IPS DF 6.9 (cell line): Measurements from ENCODE around the gene HOXA9.

Experiments used
- DNase-seq: peaks from one replicate; pipeline ENCODE4 v3.0.0-alpha.2; 2013; ENCODE audit warnings: low read depth, low spot score
- H3K27ac ChIP-seq: one replicate; pipeline ENCODE4 v1.5.1; 2013; ENCODE audit warnings: low read length, control low read depth
- H3K27me3 ChIP-seq: 2 replicates; pipeline ENCODE4 v1.6.1; 2013; ENCODE audit warnings: mild to moderate bottlenecking, low read length; ENCODE audit not compliant: control insufficient read depth, insufficient read depth
- H3K36me3 ChIP-seq: 2 replicates; pipeline ENCODE4 v1.6.1; 2013; ENCODE audit warnings: low read length; ENCODE audit not compliant: control insufficient read depth, insufficient read depth
- H3K4me1 ChIP-seq: 2 replicates; pipeline ENCODE4 v1.6.1; 2013; ENCODE audit warnings: low read length; ENCODE audit not compliant: control insufficient read depth, insufficient read depth
- H3K4me3 ChIP-seq: 2 replicates; pipeline ENCODE4 v1.5.1; 2013; ENCODE audit warnings: mild to moderate bottlenecking, low read length
- H3K9me3 ChIP-seq: 2 replicates; pipeline ENCODE4 v1.6.1; 2013; ENCODE audit warnings: low read length, inconsistent platforms; ENCODE audit not compliant: control insufficient read depth, insufficient read depth
- WGBS: extraction: QIAGEN DNeasy Blood & Tissue Kit; methylation state at CpG from one replicate; pipeline ENCODE4 v1.1.7; 2013; ENCODE audit warnings: mixed read lengths, missing lambda C conversion rate; ENCODE audit not compliant: insufficient read length, insufficient coverage; 5-methylcytosine and 5-hydroxymethylcytosine counted together

The HOXA9 gene

DNA sequence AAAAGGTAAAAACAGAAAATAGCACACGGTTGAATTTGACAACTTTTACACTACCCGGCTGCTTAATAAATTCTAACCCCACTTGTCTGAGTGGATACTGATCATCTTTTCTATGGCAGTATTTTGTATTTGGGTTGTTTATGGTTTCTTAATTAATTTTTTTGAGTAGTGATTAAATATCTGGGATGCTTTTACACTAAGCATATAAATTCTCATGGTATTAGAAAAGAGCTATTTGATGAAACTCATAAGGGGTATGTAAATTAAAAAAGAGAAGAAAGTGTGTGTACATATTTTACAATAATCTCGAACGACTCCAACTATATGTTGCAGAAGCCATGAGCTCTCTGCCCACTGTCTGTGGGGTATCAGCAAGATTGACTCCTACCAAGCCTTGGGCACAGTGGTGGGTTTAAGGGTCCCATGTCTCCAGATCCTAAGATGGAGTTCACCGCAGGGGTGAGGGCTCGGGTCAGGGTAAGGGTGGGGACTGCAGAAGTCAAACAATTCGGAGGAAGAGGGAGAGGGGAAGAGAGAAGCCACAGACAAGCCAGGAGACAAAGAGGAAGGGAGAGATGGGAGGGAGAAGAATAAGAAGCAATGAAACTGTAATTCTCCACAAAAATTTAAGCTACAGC, 42.1 kb upstream of the HOXA9 start:
- no CpG with 5 or more reads among the region's 7 CpGs for WGBS
- H3K4me1 ChIP-seq, result no peaks in the 10 kb centered on the region
- DNase-seq, result no peak
- H3K36me3 ChIP-seq, result no peaks in the 10 kb centered on the region
- no peak overlapping the region for H3K27ac ChIP-seq
- H3K27me3 ChIP-seq, result peaks cover 97% of the 10 kb centered on the region
- H3K4me3 ChIP-seq, result no peak overlapping the region
- no peaks in the 10 kb centered on the region for H3K9me3 ChIP-seq

DNA sequence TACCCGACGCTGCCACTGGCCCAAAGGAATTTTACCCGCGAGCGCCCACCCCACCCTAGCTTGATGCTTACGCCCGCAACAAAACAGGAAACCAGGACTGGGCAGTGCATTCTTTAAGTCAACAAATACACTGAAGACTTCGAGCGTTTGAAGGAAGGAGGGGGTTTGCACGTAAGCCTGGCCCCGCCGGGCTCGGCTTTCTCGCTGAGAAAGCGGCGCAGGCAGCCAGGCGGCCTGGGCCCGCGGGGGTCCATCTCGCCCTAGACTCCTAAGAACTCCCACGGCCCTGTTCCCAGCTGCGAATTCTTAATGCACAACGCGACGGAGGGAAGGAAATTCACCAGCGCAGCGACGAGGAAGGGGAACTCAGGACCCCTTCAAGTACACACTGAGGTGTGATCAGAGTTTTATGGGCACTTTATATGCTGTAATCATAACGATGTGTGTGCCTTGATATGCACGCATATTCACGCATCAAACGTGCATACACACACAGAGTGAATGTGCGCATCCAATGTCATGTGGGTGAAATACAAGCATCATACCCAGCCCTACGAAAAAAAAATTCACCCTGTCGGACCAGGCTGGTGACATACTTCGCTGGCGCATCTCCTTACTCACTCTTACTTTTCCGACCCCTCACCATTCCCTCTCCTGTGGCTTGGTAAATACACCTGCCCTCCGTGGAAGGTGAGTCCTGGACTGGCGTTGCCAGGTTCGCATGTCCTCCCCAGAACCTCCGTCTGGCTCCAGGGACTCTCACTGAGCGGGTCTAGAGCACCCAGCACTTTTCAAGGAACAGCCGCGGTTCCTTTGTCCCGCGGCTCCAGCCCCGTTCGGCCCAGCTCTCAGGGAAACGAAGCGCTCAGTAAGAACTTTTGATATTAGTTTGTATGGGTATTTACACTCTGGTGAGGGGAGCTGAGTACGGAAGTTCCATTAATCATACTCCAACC, 40.3 kb upstream of the HOXA9 start:
- H3K36me3 ChIP-seq, result no peaks in the 10 kb centered on the region
- no CpG with 5 or more reads among the region's 52 CpGs for WGBS

DNA sequence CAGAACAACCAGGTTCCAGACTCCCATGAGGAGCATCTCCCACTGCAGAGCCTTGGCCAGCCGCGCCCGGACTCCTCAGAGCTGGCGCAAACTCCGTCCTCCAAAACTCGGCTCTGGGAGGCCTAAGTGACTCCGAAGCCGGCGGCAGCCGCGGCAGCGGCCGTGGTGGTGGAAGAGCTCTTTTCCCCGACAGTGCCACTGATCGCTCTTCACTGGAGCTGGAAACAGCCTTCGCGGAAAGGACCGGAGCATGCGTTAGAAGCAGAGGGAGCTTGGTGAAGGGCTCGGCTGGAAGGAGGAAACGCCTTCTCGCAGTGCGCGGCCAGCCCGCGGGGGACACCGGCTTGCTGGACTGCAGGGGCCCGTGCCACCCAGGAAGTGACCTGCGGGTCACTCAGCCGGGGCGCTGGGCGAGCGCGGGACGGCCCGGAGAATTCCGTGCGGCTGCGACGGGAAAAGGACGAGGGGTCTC, 39.5 kb upstream of the HOXA9 start:
- H3K27ac ChIP-seq, result no peak overlapping the region
- H3K27me3 ChIP-seq, result peaks cover 96% of the 10 kb centered on the region
- no peaks in the 10 kb centered on the region for H3K9me3 ChIP-seq
- H3K4me1 ChIP-seq, result no peaks in the 10 kb centered on the region
- no CpG with 5 or more reads among the region's 41 CpGs for WGBS
- no peaks in the 10 kb centered on the region for H3K36me3 ChIP-seq
- H3K4me3 ChIP-seq, result no peak overlapping the region
- no peak for DNase-seq

More for the DNA sequence above, 40.3 kb upstream of the HOXA9 start:
- no peak for DNase-seq
- no peak overlapping the region for H3K4me3 ChIP-seq
- no peak overlapping the region for H3K27ac ChIP-seq
- H3K9me3 ChIP-seq, result no peaks in the 10 kb centered on the region
- peaks cover 97% of the 10 kb centered on the region for H3K27me3 ChIP-seq
- no peaks in the 10 kb centered on the region for H3K4me1 ChIP-seq

DNA sequence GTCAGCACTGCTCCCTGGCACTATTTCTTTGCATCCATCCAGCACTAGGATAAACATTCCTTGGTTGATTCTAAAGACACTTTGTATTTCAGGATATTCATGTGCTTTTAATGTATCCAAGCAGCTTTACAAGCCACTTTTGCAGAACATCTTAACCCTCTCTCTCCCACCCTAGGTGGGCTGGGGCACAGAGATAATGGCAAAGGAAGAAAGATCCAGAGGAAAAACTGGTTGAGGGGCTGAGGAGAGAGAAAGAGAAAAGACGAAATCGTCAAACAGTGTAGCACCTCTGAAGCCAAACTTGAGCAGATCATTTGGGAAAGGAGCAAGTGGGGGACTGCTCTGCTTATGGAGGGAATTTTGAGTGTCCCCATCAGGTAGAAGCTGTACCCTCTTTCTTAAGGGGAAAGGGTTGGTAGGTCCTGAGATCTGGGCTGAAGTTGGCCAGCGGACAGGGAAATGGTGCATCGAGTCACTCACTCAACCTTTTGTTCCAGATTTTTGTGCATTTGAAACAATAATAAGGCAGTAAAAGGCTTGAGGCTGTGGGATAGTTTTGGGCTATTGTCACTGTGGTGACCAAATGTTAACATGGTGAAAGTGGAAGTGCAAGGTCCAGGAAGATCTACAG, 38.7 kb upstream of the HOXA9 start:
- no peak overlapping the region for H3K4me3 ChIP-seq
- no peak for DNase-seq
- H3K4me1 ChIP-seq, result no peaks in the 10 kb centered on the region
- WGBS, result no CpG with 5 or more reads among the region's 4 CpGs
- H3K9me3 ChIP-seq, result no peaks in the 10 kb centered on the region
- H3K36me3 ChIP-seq, result no peaks in the 10 kb centered on the region
- no peak overlapping the region for H3K27ac ChIP-seq
- peaks cover 93% of the 10 kb centered on the region for H3K27me3 ChIP-seq

DNA sequence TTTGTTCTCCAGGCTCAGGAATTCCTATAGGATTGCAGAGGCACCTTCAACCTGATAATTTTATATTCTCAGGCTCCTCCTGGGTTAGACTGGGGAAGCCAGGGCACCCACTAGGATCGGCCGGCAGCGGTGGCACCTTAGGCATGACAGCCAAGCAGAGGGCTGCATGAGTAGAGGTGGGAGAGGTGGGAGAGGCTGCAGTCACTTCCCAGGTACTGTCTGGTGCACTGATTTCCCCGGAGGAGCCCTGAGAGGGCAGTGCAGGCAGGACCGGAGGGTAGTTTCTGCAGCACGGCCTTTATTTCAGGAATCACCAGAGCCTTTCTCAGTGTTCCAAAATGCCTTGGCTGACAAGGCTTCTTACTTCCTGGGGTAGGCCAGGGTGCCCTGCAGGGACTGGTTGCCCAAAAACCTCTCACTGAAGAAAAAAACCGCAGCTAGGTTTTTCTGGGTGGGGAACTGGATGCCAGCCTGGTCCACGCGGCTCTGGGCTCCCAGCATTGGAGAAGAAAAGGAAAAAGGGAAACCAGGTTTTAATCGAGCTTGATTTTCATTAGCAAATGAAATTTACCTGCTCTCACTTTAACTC, 38.1 kb upstream of the HOXA9 start:
- WGBS, result no CpG with 5 or more reads among the region's 10 CpGs
- no peak for DNase-seq
- Histone ChIP-seq H3K9me3 (no peaks in the 10 kb centered on the region), H3K27me3 (peaks cover 93% of the 10 kb centered on the region), H3K36me3 (no peaks in the 10 kb centered on the region), H3K4me3 (no peak overlapping the region), H3K4me1 (no peaks in the 10 kb centered on the region), H3K27ac (no peak overlapping the region)

DNA sequence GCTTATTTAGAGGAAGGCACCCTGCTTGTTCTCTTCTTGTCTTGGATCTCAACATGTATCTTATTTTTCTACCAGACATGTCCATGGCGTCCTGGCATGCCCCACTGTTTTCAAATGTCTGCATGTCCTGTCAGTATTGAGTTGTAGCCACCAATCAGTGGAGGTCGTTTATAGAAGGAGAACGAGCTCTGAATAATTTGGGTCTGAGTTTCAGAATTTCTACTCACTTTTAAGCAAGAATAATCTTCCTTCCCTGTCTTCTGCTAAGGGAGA, 37.5 kb upstream of the HOXA9 start:
- no peak for DNase-seq
- Histone ChIP-seq H3K36me3 (no peaks in the 10 kb centered on the region), H3K4me3 (no peak overlapping the region), H3K27ac (no peak overlapping the region), H3K4me1 (no peaks in the 10 kb centered on the region), H3K9me3 (no peaks in the 10 kb centered on the region), H3K27me3 (peaks cover 93% of the 10 kb centered on the region)
- no CpG with 5 or more reads among the region's 3 CpGs for WGBS

DNA sequence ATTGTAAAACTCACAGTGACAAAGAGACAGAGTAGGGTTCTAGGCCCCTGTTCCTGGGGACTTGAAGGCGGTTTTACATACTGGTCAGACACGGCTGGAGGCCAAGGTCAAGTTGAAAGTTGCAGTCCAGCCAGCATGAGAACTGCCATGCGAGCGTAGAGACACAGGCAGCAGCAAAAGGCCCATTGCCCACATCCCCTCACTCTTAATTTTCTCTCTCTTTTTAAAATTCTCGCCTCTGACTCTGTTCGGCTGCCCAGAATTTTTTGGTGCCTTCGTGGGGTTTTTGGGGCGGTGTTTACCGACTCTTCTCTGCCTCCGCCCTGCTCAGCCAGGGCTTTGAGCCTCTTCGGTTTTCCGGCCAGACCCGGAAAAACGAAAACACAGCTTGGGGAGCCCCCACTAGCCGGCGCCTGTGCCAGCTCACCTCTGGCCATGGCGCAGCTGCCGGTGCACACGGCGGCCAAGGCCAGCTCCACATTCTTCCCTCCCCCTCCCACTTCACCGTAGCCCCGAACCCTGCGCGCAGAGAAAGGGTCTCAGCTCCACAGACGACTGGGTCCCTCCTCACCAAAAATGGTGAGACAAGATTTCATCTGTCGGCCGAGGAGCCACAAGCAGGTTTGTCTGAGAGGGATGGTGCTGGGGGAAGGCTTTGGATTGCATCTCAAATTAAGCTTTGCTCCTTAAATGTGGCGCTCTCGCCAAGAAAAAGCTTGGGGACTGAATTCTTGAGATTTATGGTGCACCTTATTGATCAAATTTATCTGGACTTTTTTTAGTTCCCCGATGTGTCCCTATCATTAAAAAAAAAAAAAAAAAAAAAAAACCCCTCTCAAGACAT, 36.9 kb upstream of the HOXA9 start:
- no peaks in the 10 kb centered on the region for H3K36me3 ChIP-seq
- no CpG with 5 or more reads among the region's 30 CpGs for WGBS
- no peak for DNase-seq
- H3K27me3 ChIP-seq, result peaks cover 94% of the 10 kb centered on the region
- no peaks in the 10 kb centered on the region for H3K4me1 ChIP-seq
- no peaks in the 10 kb centered on the region for H3K9me3 ChIP-seq
- H3K4me3 ChIP-seq, result no peak overlapping the region
- no peak overlapping the region for H3K27ac ChIP-seq

DNA sequence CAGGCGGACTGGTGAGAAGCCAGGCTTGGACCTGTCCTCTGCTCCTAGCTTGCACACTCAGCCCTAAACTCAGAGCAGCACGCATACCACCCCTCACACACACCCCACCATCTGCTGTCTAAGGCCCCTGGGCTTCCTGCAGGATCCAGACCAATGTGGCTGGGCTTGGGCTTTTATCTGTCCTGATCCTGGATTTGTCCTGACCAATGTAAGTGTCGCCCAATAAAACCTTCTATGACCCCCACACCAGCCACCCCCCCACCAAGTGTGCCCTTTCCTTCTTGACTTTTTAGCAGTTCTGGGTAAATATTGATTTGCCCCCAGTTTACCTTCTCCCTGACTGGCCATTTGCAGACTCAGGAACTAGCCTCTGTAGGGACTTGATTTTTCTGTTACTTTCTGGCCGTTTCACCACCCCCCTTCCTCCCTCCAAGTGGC, 36.3 kb upstream of the HOXA9 start:
- peaks cover 89% of the 10 kb centered on the region for H3K27me3 ChIP-seq
- H3K4me3 ChIP-seq, result no peak overlapping the region
- H3K36me3 ChIP-seq, result no peaks in the 10 kb centered on the region
- H3K4me1 ChIP-seq, result no peaks in the 10 kb centered on the region
- no CpG with 5 or more reads among the region's 4 CpGs for WGBS
- H3K9me3 ChIP-seq, result no peaks in the 10 kb centered on the region
- no peak overlapping the region for H3K27ac ChIP-seq
- DNase-seq, result no peak

DNA sequence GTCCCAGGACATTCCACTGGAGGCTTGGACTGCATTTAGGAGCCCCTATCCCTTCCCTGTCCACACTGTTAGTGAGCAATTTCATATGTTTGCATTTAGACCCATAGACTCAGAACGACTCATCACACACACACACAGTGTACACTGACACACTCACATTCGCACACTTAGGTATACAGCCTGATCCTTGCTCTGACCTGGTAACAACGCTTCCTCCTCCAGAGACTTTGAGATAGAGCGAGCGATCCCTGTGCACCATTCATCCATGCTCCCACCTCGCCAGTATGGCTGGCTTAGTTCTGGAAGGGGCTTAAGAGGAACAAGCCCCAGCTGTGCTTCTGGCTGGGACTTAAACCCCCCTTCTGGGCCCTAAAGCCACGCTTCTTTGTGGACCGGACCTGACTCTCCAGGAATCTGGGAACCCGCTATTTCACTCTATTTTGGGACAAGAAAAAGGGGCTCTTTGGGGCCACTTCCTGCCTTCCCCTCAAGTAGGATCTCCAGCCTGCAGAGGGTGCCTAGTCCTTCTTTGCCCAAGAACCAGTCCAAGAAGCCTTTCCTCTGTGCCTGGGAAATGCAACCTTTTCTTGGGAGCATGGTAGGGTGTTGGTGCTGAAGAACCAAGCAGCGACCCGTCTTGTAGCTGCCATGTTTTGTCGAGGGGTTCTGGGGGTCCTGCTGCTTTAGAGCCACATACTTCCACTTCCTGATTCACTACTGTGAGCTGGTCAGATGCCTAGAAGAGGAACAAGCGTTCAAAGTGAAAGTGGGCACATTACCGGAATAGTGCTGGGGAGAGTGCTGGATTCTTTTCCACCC, 35.6 kb upstream of the HOXA9 start:
- DNase-seq, result no peak
- no CpG with 5 or more reads among the region's 14 CpGs for WGBS
- Histone ChIP-seq H3K9me3 (no peaks in the 10 kb centered on the region), H3K27me3 (peaks cover 85% of the 10 kb centered on the region), H3K4me1 (no peaks in the 10 kb centered on the region), H3K27ac (no peak overlapping the region), H3K4me3 (no peak overlapping the region), H3K36me3 (no peaks in the 10 kb centered on the region)
